Panc1 (cell line): ENCODE data around the gene ATG2B. TPM values are rescaled to one million over a fixed set of nuclear protein-coding genes. Genes with fewer than 3 reads are reported as not detected.

ENCODE experiments used
- ATAC-seq: fragments of 200-7000 bp; cut with Tn5 transposase; 2 replicates; pipeline ENCODE4 v1.9.1; 2020; ENCODE audit warnings: mild to moderate bottlenecking, moderate library complexity
- BruUV-seq: library from RNA; stranded (reverse); fragments of 400-500 nt; replicated peaks from 2 replicates; lab custom pipeline; 2021; lab: Mats Ljungman, UMichigan
- CTCF ChIA-PET: fragments of 300-600 bp; sonication (Branson Sonifier 250); formaldehyde crosslinking; loops from one replicate; lab custom pipeline; 2022; ENCODE audit warnings: antibody characterized with exemption; lab: Charles Lee
- POLR2A ChIA-PET: fragments of 300-600 bp; sonication (Branson Sonifier 250); formaldehyde crosslinking; loops from one replicate; lab custom pipeline; 2022; ENCODE audit warnings: antibody characterized with exemption; lab: Charles Lee
- DNase-seq: peaks from one replicate; pipeline ENCODE4 v3.0.0-alpha.2; 2010; ENCODE audit warnings: low read depth, low spot score
- H3K27ac ChIP-seq: 2 replicates; pipeline ENCODE4 v1.5.1; 2011; ENCODE audit warnings: mild to moderate bottlenecking, low read length, inconsistent platforms
- H3K27me3 ChIP-seq: fragments of 200-500 bp; sonication (Bioruptor generic); 2 replicates; pipeline ENCODE4 v1.6.0; 2014; ENCODE audit warnings: low read length, inconsistent platforms; ENCODE audit not compliant: control insufficient read depth, insufficient read depth
- H3K36me3 ChIP-seq: fragments of 200-500 bp; sonication (Bioruptor generic); 2 replicates; pipeline ENCODE4 v1.5.1; 2014; ENCODE audit warnings: inconsistent platforms, mild to moderate bottlenecking, low read length, moderate library complexity; ENCODE audit not compliant: control insufficient read depth, insufficient read depth
- H3K4me1 ChIP-seq: 2 replicates; pipeline ENCODE4 v1.5.1; 2011; ENCODE audit warnings: inconsistent platforms, mild to moderate bottlenecking, low read length, moderate library complexity; ENCODE audit not compliant: control insufficient read depth, insufficient read depth
- H3K4me3 ChIP-seq, 2 experiments: 2 replicates each; pipeline ENCODE4 v1.5.1; 2011 to 2012; ENCODE audit warnings: low read depth in 2 of 2, low read length in 2 of 2, mild to moderate bottlenecking in 2 of 2, inconsistent platforms in 1 of 2, moderate library complexity in 1 of 2
- H3K9me3 ChIP-seq: fragments of 200-500 bp; sonication (Bioruptor generic); 2 replicates; pipeline ENCODE4 v1.5.1; 2014; ENCODE audit warnings: low read depth, mild to moderate bottlenecking, inconsistent platforms, low read length, moderate library complexity; ENCODE audit not compliant: control insufficient read depth, insufficient read depth
- CTCF ChIP-seq: fragments of 450-650 bp; IDR thresholded peaks from 2 replicates; pipeline ENCODE4 v1.5.1; 2017; ENCODE audit warnings: mild to moderate bottlenecking
- POLR2AphosphoS5 ChIP-seq: IDR thresholded peaks from 2 replicates; pipeline ENCODE4 v1.6.1; 2012; ENCODE audit warnings: mild to moderate bottlenecking, low read depth, low read length, moderate library complexity
- REST ChIP-seq, 2 experiments: IDR thresholded peaks; 2 replicates each; pipeline ENCODE4 v1.6.1; 2011 to 2012; ENCODE audit warnings: low read depth in 2 of 2, control low read depth in 1 of 2, low read length in 1 of 2, mild to moderate bottlenecking in 1 of 2, moderate library complexity in 1 of 2; ENCODE audit not compliant: insufficient read depth in 1 of 2
- SIN3A ChIP-seq: IDR thresholded peaks from 2 replicates; pipeline ENCODE4 v1.6.1; 2012; ENCODE audit warnings: low read depth, mild to moderate bottlenecking, low read length, moderate library complexity, borderline replicate concordance; ENCODE audit not compliant: insufficient read depth
- TCF7L2 ChIP-seq: IDR thresholded peaks from 2 replicates; pipeline ENCODE4 v1.6.1; 2011; ENCODE audit warnings: mild to moderate bottlenecking, low read depth, low read length, inconsistent platforms
- in situ Hi-C: cut with HindIII; loops from 2 replicates; pipeline ENCODE4 v1.10.0; 2016; ENCODE audit warnings: low sequenced_read_pairs, low pct_unique_long_range_greater_than_20kb
- intact Hi-C: fragments of 100-400 bp; cut with micrococcal nuclease; formaldehyde crosslinking; loops from one replicate; pipeline ENCODE4 v1.10.0; 2022; ENCODE audit not compliant: unreplicated experiment
- total RNA-seq: library from RNA; stranded (reverse); gene quantifications from one replicate; pipeline ENCODE4 v1.2.1, GENCODE V29; 2021; ENCODE audit not compliant: unreplicated experiment

Gene ATG2B
- total RNA-seq, 1 experiment from 2014 or later, result 2.6 TPM

DNA sequence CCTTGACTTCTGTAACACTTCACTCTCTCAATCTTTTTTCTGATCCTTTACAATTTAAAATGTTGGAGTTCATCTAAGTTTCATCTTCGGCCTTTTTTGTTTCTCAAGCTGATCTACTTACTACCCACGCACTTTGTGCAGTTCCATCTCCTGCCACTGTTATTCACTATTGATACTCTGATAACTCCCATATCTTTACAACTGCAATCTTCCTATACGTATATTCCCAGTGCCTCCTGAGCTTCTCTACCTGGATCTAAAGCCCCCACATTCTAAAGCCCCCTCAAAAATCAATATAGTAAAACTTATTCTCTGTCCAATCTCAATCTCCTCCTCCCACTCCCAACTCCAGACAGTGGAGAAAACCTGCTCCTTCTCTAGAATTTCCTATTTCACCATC, 5.9 kb downstream of the ATG2B start:
- Histone ChIP-seq H3K36me3 (no peaks in the 10 kb centered on the region), H3K27ac (no peak overlapping the region), H3K4me3 (no peak overlapping the region), H3K4me1 (peaks cover 9% of the 10 kb centered on the region), H3K9me3 (no peaks in the 10 kb centered on the region), H3K27me3 (no peaks in the 10 kb centered on the region)
- CTCF ChIA-PET, result no interaction called here
- in situ Hi-C loops, result no loop called here
- ATAC-seq, result no peak
- no TSS peak for BruUV-seq
- TF ChIP-seq TCF7L2 (no peak), SIN3A (no peak), CTCF (no peak; the same call in 1 of the 2 replicates), REST (IDR thresholded peaks at IDR 0.05; ENCODE audit: insufficient read depth in 1 of 2, low read depth in 2 of 2, low read length in 1 of 2) (no peak), POLR2AphosphoS5 (no peak)
- intact Hi-C loops, result no loop called here
- DNase-seq, result no peak
- POLR2A ChIA-PET, result no interaction called here

GRCh38 chr14:96354246-96354645, 8.9 kb downstream of the ATG2B start:
- intact Hi-C loops, result no loop called here
- DNase-seq, result no peak
- Histone ChIP-seq H3K9me3 (no peaks in the 10 kb centered on the region), H3K36me3 (no peaks in the 10 kb centered on the region), H3K4me1 (0 out of 2 replicates have a peak, but pooled peaks cover 3% of the 10 kb centered on the region), H3K4me3 (no peak overlapping the region), H3K27ac (no peak overlapping the region), H3K27me3 (no peaks in the 10 kb centered on the region)
- ChIA-PET CTCF (no interaction called here), POLR2A (no interaction called here)
- no TSS peak for BruUV-seq
- no peak for ATAC-seq
- TF ChIP-seq REST (IDR thresholded peaks at IDR 0.05; ENCODE audit: insufficient read depth in 1 of 2, low read depth in 2 of 2, low read length in 1 of 2) (no peak), CTCF (no peak), POLR2AphosphoS5 (no peak), TCF7L2 (no peak), SIN3A (no peak)
- in situ Hi-C loops, result no loop called here
